Measurements from ENCODE around the gene SAA4. TPM values are rescaled to one million over a fixed set of nuclear protein-coding genes. Genes with fewer than 3 reads are reported as not detected.
"Not testable (repeated sequence)": the region's sequence is repeated elsewhere in the genome, so short reads cannot be mapped to it uniquely, and the experiment has no call there.

SAA4 gene
- total RNA-seq, 1 donor from 2014 or later = not detected

GRCh38 chr11:18191376-18191775 is 45.2 kb downstream of the SAA4 start:
- no peak for DNase-seq (ENCODE audit: low read depth)

GRCh38 chr11:18189476-18190245 is 46.9 kb downstream of the SAA4 start:
- not testable (repeated sequence) for DNase-seq (ENCODE audit: low read depth)

GRCh38 chr11:18188796-18189195 is 47.8 kb downstream of the SAA4 start:
- DNase-seq (ENCODE audit: low read depth) = no peak

Other genes starting within 250 kb of the SAA4 start
- gene SERGEF, start 223.8 kb downstream of the SAA4 start, total RNA-seq = 10.8 and 16.6 TPM in 2 replicates
- not detected in 2 replicates for gene TPH1, start 190.5 kb downstream of the SAA4 start, total RNA-seq
- 6.3 and 8.2 TPM in 2 replicates for gene SAAL1, start 130.7 kb downstream of the SAA4 start, total RNA-seq
- not detected in 2 replicates for gene MRGPRX3, start 104.2 kb downstream of the SAA4 start, total RNA-seq
- not detected in 2 replicates for gene MRGPRX4, start 64.0 kb downstream of the SAA4 start, total RNA-seq
- not detected in 2 replicates for gene SAA2, start 11.9 kb upstream of the SAA4 start, total RNA-seq
- 0.32 TPM in 1 of 2 replicates, not detected in the other for gene SAA1, start 29.5 kb upstream of the SAA4 start, total RNA-seq
- gene HPS5, start 85.3 kb upstream of the SAA4 start, total RNA-seq = 19.5 and 27.5 TPM in 2 replicates
- gene GTF2H1, start 85.8 kb upstream of the SAA4 start, total RNA-seq = 70.1 and 77.4 TPM in 2 replicates
- gene LDHA, start 157.8 kb upstream of the SAA4 start, total RNA-seq = 316 and 487 TPM in 2 replicates
- gene LDHC, start 175.5 kb upstream of the SAA4 start, total RNA-seq = not detected in 2 replicates
- gene LDHAL6A, start 219.1 kb upstream of the SAA4 start, total RNA-seq = not detected in 2 replicates